H9 (cell line): ENCODE measurements around the gene SUV39H1. TPM values are rescaled to one million over a fixed set of nuclear protein-coding genes. Genes with fewer than 3 reads are reported as not detected.

Experiments
- DNase-seq: peaks from one replicate; pipeline ENCODE4 v3.0.0-alpha.2; 2017
- H2AFZ ChIP-seq: one replicate; pipeline ENCODE4 v1.6.1; 2013; ENCODE audit warnings: mild to moderate bottlenecking, low read length, control low read depth, moderate library complexity
- H2AK5ac ChIP-seq: 2 replicates; pipeline ENCODE4 v1.6.1; 2013; ENCODE audit warnings: low read length, control low read depth, mixed read lengths; ENCODE audit not compliant: insufficient read length
- H2BK120ac ChIP-seq: one replicate; pipeline ENCODE4 v1.6.1; 2013; ENCODE audit warnings: low read depth, mild to moderate bottlenecking, low read length, control low read depth, inconsistent platforms; ENCODE audit not compliant: poor library complexity, severe bottlenecking
- H2BK12ac ChIP-seq: 2 replicates; pipeline ENCODE4 v1.6.1; 2013; ENCODE audit warnings: low read length, control low read depth, mixed read lengths, low read depth; ENCODE audit not compliant: insufficient read length
- H2BK15ac ChIP-seq: 2 replicates; pipeline ENCODE4 v1.6.1; 2013; ENCODE audit warnings: low read depth, low read length, control low read depth
- H2BK20ac ChIP-seq: one replicate; pipeline ENCODE4 v1.6.1; 2013; ENCODE audit warnings: low read depth, mild to moderate bottlenecking, low read length, control low read depth, inconsistent platforms; ENCODE audit not compliant: poor library complexity, severe bottlenecking
- H2BK5ac ChIP-seq: 2 replicates; pipeline ENCODE4 v1.6.1; 2013; ENCODE audit warnings: low read length, control low read depth, mixed read lengths; ENCODE audit not compliant: insufficient read length
- H3K14ac ChIP-seq: 2 replicates; pipeline ENCODE4 v1.6.1; 2013; ENCODE audit warnings: low read length, control low read depth; ENCODE audit not compliant: insufficient read depth
- H3K18ac ChIP-seq: 2 replicates; pipeline ENCODE4 v1.6.1; 2013; ENCODE audit warnings: low read depth, mild to moderate bottlenecking, mixed read lengths, low read length, control low read depth; ENCODE audit not compliant: insufficient read length
- H3K23ac ChIP-seq: 2 replicates; pipeline ENCODE4 v1.6.1; 2013; ENCODE audit warnings: low read length, control low read depth, mixed read lengths, low read depth; ENCODE audit not compliant: insufficient read length
- H3K23me2 ChIP-seq: 2 replicates; pipeline ENCODE4 v1.6.1; 2013; ENCODE audit warnings: low read depth, mild to moderate bottlenecking, mixed read lengths, low read length, control low read depth; ENCODE audit not compliant: insufficient read length, poor library complexity, severe bottlenecking
- H3K27ac ChIP-seq: 2 replicates; pipeline ENCODE4 v1.5.1; 2013; ENCODE audit warnings: low read length, control low read depth, mixed read lengths, low read depth; ENCODE audit not compliant: insufficient read length
- H3K27me3 ChIP-seq: 2 replicates; pipeline ENCODE4 v1.6.1; 2013; ENCODE audit warnings: low read length, control low read depth, inconsistent platforms; ENCODE audit not compliant: insufficient read depth
- H3K4ac ChIP-seq: 2 replicates; pipeline ENCODE4 v1.6.1; 2013; ENCODE audit warnings: low read depth, mild to moderate bottlenecking, control low read depth, inconsistent platforms, low read length, moderate library complexity
- H3K4me1 ChIP-seq: 2 replicates; pipeline ENCODE4 v1.6.1; 2013; ENCODE audit warnings: low read length, control low read depth, inconsistent platforms; ENCODE audit not compliant: insufficient read depth
- H3K4me2 ChIP-seq: 2 replicates; pipeline ENCODE4 v1.6.1; 2013; ENCODE audit warnings: low read length, control low read depth, mixed read lengths; ENCODE audit not compliant: insufficient read length, insufficient read depth
- H3K56ac ChIP-seq: 2 replicates; pipeline ENCODE4 v1.6.1; 2013; ENCODE audit warnings: low read depth, mild to moderate bottlenecking, mixed read lengths, low read length, control low read depth; ENCODE audit not compliant: insufficient read length
- H3K79me1 ChIP-seq: 2 replicates; pipeline ENCODE4 v1.6.1; 2013; ENCODE audit warnings: low read depth, mild to moderate bottlenecking, moderate library complexity, low read length, control low read depth, inconsistent platforms; ENCODE audit not compliant: insufficient read depth, poor library complexity, severe bottlenecking
- H3K79me2 ChIP-seq: 2 replicates; pipeline ENCODE4 v1.6.1; 2013; ENCODE audit warnings: low read length, control low read depth, inconsistent platforms; ENCODE audit not compliant: insufficient read depth
- H3K9ac ChIP-seq: 2 replicates; pipeline ENCODE4 v1.6.1; 2013; ENCODE audit warnings: low read length, control low read depth, mixed read lengths; ENCODE audit not compliant: insufficient read length; ENCODE audit errors: extremely low read depth
- H3K9me3 ChIP-seq: one replicate; pipeline ENCODE4 v1.6.1; 2013; ENCODE audit warnings: low read depth, low read length, inconsistent platforms; ENCODE audit not compliant: control insufficient read depth
- H3T11ph ChIP-seq: one replicate; pipeline ENCODE4 v1.6.1; 2013; ENCODE audit warnings: mild to moderate bottlenecking, low read length, control low read depth, inconsistent platforms
- H4K20me1 ChIP-seq: one replicate; pipeline ENCODE4 v1.6.1; 2013; ENCODE audit not compliant: control insufficient read depth, insufficient read length, insufficient read depth
- H4K5ac ChIP-seq: 2 replicates; pipeline ENCODE4 v1.6.1; 2013; ENCODE audit warnings: low read depth, mild to moderate bottlenecking, mixed read lengths, low read length, control low read depth; ENCODE audit not compliant: insufficient read length
- H4K8ac ChIP-seq: replicated peaks from 2 replicates; pipeline ENCODE4 v1.6.1; 2013; ENCODE audit warnings: low read length, control low read depth, mixed read lengths, low read depth; ENCODE audit not compliant: insufficient read length
- H4K91ac ChIP-seq: 2 replicates; pipeline ENCODE4 v1.6.1; 2013; ENCODE audit warnings: low read depth, mild to moderate bottlenecking, moderate library complexity, mixed read lengths, low read length, control low read depth; ENCODE audit not compliant: insufficient read length
- H3K27ac Mint-ChIP-seq, 3 experiments: 2 replicates in 2 of 3; 3 replicates in 1 of 3; pipeline ENCODE4 v1.8.0; 2020 to 2021; ENCODE audit warnings: mixed read lengths in 3 of 3, mild to moderate bottlenecking in 1 of 3, moderate library complexity in 1 of 3
- H3K27me3 Mint-ChIP-seq: 2 replicates; pipeline ENCODE4 v1.8.0; 2021; ENCODE audit warnings: low read depth, mild to moderate bottlenecking, moderate library complexity, mixed read lengths
- H3K36me3 Mint-ChIP-seq, 3 experiments: 2 replicates in 2 of 3; 3 replicates in 1 of 3; pipeline ENCODE4 v1.8.0; 2020 to 2021; ENCODE audit warnings: low read depth in 3 of 3, mixed read lengths in 3 of 3; ENCODE audit not compliant: insufficient read depth in 1 of 3
- H3K4me1 Mint-ChIP-seq, 2 experiments: 2 replicates each; pipeline ENCODE4 v1.8.0; 2020; ENCODE audit warnings: mixed read lengths in 2 of 2
- H3K4me3 Mint-ChIP-seq, 2 experiments: 2 replicates in 1 of 2; 3 replicates in 1 of 2; pipeline ENCODE4 v1.8.0; 2020 to 2021; ENCODE audit warnings: mild to moderate bottlenecking in 2 of 2, mixed read lengths in 2 of 2, moderate library complexity in 1 of 2
- H3K9me3 Mint-ChIP-seq, 2 experiments: 2 replicates in 1 of 2; 3 replicates in 1 of 2; pipeline ENCODE4 v1.8.0; 2020; ENCODE audit warnings: mild to moderate bottlenecking in 2 of 2, mixed read lengths in 2 of 2, moderate library complexity in 1 of 2
- WGBS: extraction: QIAGEN DNeasy Blood & Tissue Kit; methylation state at CpG from one replicate; pipeline ENCODE4 v1.1.7; 2013; ENCODE audit warnings: missing lambda C conversion rate, low lambda C conversion rate, mixed read lengths; ENCODE audit not compliant: insufficient read length; ENCODE audit errors: extremely low coverage; 5-methylcytosine and 5-hydroxymethylcytosine counted together
- total RNA-seq: library from RNA; stranded (reverse); gene quantifications from 2 replicates; pipeline ENCODE4 v1.2.1, GENCODE V29; 2021
- TF ChIP-seq, protein P1 (sequence below): fragments of 200-600 bp; sonication (generic); conservative IDR thresholded peaks from 3 replicates; pipeline ENCODE4 v1.8.0; 2021; ENCODE audit warnings: antibody characterized with exemption, mild to moderate bottlenecking

SUV39H1 gene
- total RNA-seq, 1 experiment from 2014 or later, result 16.2 TPM

GRCh38 chrX:48663241-48663640, 33.3 kb upstream of the SUV39H1 start:
- Histone ChIP-seq H3K23me2 (no peaks in the 10 kb centered on the region), H2BK5ac (no peak overlapping the region), H2AFZ (no peak overlapping the region), H2BK15ac (no peak overlapping the region), H3K23ac (no peak overlapping the region), H3K56ac (no peak overlapping the region), H3K4me2 (no peak overlapping the region), H3K79me2 (no peaks in the 10 kb centered on the region), H2BK20ac (no peak overlapping the region), H3K27ac (no peak overlapping the region), H3K18ac (no peak overlapping the region), H2AK5ac (no peak overlapping the region), H4K91ac (no peak overlapping the region), H3K4ac (no peak overlapping the region), H4K20me1 (no peaks in the 10 kb centered on the region), H4K5ac (no peak overlapping the region), H3K27me3 (no peaks in the 10 kb centered on the region), H3K79me1 (no peaks in the 10 kb centered on the region), H2BK12ac (no peak overlapping the region), H2BK120ac (no peak overlapping the region), H4K8ac (no peak overlapping the region), H3T11ph (no peak overlapping the region), H3K4me1 (no peaks in the 10 kb centered on the region), H3K9ac (no peak overlapping the region), H3K14ac (no peak overlapping the region), H3K9me3 (peaks cover 25% of the 10 kb centered on the region)
- TF ChIP-seq, protein P1, sequence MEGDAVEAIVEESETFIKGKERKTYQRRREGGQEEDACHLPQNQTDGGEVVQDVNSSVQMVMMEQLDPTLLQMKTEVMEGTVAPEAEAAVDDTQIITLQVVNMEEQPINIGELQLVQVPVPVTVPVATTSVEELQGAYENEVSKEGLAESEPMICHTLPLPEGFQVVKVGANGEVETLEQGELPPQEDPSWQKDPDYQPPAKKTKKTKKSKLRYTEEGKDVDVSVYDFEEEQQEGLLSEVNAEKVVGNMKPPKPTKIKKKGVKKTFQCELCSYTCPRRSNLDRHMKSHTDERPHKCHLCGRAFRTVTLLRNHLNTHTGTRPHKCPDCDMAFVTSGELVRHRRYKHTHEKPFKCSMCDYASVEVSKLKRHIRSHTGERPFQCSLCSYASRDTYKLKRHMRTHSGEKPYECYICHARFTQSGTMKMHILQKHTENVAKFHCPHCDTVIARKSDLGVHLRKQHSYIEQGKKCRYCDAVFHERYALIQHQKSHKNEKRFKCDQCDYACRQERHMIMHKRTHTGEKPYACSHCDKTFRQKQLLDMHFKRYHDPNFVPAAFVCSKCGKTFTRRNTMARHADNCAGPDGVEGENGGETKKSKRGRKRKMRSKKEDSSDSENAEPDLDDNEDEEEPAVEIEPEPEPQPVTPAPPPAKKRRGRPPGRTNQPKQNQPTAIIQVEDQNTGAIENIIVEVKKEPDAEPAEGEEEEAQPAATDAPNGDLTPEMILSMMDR, result no peak
- Mint-ChIP-seq H3K27ac (no peak overlapping the region), H3K4me3 (no peak overlapping the region), H3K4me1 (no peaks in the 10 kb centered on the region), H3K27me3 (0 out of 2 replicates have a peak, but pooled peaks cover 2% of the 10 kb centered on the region), H3K36me3 (peaks cover 2 to 10% (median 9%) of the 10 kb centered on the region in 3 experiments; a peak in 5 of 7 replicates), H3K9me3 (peaks cover 56 to 59% of the 10 kb centered on the region in 2 experiments)
- no peak for DNase-seq
- no CpG with 5 or more reads among the region's 1 CpG for WGBS
